MG63 (cell line): ENCODE results near the gene DAAM2. TPM values are rescaled to one million over a fixed set of nuclear protein-coding genes. Genes with fewer than 3 reads are reported as not detected.

Experiments used
- total RNA-seq: library from RNA; depleted of rRNA; stranded (reverse); fragments of >200 nt; shearing (Covaris generic); gene quantifications from 2 replicates; pipeline ENCODE4 v1.2.3, GENCODE V29; 2014; ENCODE audit warnings: low replicate concordance; rRNA removed

Gene DAAM2
- total RNA-seq, 1 experiment from 2014 or later, result not detected

Other genes with a start within 250 kb of the DAAM2 start
- not detected in 2 replicates for gene KIF6, start 67.0 kb upstream of the DAAM2 start, total RNA-seq
- 1.4 and 2.6 TPM in 2 replicates for gene MOCS1, start 142.1 kb downstream of the DAAM2 start, total RNA-seq